Measurements from ENCODE around the gene DKKL1.
"Not testable (repeated sequence)": the region's sequence is repeated elsewhere in the genome, so short reads cannot be mapped to it uniquely, and the experiment has no call there.

Gene DKKL1

GRCh38 chr19:49363268-49364082 is at the start of gene DKKL1:
TSS of gene DKKL1 (plus strand) at chr19:49363877. CDS start at chr19:49363999, 122 bp downstream.
- DNase-seq = no peak

DNA sequence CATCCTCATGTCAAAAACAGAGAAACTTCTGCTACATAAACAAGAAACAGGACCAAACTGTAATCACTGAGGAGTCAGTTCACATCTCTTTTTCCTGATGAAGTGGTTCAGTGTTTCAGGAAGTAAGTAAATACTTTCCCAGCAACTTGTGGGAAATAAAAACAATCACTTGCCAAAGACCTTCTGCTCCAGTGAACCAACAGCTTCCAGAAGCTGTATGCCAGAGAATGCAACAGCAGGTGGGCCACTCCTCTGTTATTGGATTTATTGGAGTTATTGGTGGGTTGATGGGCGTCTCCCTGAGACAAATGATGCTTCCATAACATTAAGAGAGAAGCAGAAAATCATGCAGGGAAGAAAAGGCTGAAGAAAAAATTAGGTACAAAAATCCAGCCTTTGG is 48.6 kb upstream of the DKKL1 start:
- no peak for DNase-seq

DNA sequence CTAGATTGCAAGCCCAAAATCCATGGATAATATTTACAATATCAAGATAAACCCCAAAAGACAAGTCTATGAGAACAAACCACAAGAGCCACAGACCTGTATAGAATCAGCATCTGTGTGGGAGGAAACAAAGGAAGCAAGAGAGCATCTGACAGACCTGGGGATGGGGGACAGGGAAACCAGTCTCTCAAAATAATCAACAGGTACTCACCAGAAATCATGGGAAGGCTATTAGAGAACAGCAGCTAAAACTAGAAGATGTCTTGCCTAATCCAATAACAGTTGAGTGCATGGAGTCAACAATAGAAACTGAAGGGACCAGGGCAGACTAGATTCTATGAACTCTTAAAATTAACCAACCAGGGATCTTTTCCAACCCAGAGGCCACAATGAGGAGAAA is 47.4 kb upstream of the DKKL1 start:
- DNase-seq = no peak

- DNase-seq = no peak
These were observed 45.4 kb upstream of the DKKL1 start for GRCh38 chr19:49318296-49318695.

GRCh38 chr19:49324801-49325576 is 38.7 kb upstream of the DKKL1 start, which contains the start of gene SLC6A16:
TSS of gene SLC6A16 (minus strand) at chr19:49325191. CDS start at chr19:49311347, 13,844 bp downstream.
- DNase-seq = no peak

- not testable (repeated sequence) for DNase-seq
These were observed 37.9 kb upstream of the DKKL1 start for GRCh38 chr19:49325756-49326155.

DNA sequence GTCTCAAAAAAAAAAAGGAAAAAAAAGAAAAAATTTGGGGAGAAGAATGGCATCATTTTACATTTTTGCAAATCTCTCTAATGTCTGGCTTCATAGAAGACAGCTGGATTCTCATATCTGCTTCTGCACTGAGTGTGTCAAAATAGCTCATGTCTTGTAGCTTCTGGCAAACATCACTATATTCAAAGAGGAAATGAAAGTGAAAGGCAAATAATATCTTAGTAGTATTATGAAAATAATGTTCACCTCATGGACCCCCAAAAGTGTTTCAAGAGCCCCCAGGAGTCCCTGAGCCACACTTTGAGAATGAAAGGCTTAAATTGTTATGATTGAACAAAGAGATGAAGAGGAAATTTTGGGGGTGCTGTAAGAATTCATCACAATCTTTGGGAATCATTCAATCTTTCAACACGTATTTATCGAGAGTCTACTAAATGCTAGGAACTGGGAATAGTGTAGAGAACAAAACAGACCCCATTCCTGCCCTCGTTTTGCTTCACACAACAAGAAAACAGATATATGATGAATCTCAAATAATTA is 37.4 kb upstream of the DKKL1 start:
- no peak for DNase-seq

GRCh38 chr19:49327878-49328544 is 35.7 kb upstream of the DKKL1 start:
- DNase-seq = no peak

- DNase-seq = no peak
These were observed 34.9 kb upstream of the DKKL1 start for GRCh38 chr19:49328741-49329140.

- not testable (repeated sequence) for DNase-seq
These were observed 32.5 kb upstream of the DKKL1 start for GRCh38 chr19:49331187-49331586.

- DNase-seq = no peak
These were observed 32.0 kb upstream of the DKKL1 start for GRCh38 chr19:49331616-49332055.

DNA sequence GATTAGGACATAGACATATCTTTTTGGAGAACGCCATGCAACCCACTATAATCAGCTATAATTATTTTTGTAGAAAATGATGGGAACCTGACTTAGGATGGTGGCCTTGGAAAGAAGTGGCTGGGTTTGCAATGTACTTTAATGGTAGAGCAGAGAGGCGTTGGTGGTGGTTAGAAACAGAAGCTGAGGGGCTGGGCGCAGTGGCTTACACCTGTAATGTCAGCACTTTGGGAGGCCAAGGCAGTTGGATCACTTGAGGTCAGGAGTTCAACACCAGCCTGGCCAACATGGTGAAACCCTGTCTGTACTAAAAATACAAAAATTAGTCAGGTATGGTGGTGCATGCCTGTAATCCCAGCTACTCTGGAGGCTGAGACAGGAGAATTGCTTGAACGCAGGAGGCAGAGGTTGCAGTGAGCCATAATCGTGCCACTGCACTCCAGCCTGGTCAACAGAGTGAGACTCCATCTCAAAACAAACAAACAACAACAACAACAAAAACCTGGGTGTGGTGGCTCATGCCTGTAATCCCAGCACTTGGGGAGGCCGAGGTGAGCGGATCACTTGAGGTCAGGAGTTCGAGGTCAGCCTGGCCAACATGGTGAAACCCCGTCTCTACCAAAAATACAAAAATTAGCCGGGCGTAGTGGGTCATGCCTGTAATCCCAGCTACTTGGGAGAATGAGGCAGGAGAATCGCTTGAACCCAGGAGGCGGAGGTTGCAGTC is 30.8 kb upstream of the DKKL1 start:
- not testable (repeated sequence) for DNase-seq

DNA sequence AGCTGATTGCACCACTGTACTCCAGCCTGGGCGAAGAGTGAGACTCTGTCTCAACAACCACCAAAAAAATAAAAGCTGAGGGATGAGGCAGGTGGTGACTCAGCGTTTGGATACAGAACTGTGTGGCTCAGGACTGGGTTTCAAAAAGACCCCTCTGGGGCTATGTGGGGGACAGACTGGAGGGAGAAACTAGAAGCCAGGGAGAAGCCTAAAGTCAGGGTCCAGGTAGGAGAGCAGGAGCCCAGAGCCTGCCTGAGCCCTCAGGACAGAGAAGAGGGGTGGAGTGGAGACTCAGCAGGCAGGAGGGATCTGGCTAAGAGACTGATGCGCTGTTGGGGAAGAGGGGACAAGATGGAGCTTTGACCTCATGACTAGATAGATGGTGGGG is 30.3 kb upstream of the DKKL1 start:
- DNase-seq = no peak

GRCh38 chr19:49333811-49334288 is 29.8 kb upstream of the DKKL1 start:
- no peak for DNase-seq

GRCh38 chr19:49335071-49335783 is 28.4 kb upstream of the DKKL1 start, which contains the start of gene CD37:
TSS of gene CD37 (plus strand) at chr19:49335406. CDS start at chr19:49335541, 135 bp downstream.
- no peak for DNase-seq

DNA sequence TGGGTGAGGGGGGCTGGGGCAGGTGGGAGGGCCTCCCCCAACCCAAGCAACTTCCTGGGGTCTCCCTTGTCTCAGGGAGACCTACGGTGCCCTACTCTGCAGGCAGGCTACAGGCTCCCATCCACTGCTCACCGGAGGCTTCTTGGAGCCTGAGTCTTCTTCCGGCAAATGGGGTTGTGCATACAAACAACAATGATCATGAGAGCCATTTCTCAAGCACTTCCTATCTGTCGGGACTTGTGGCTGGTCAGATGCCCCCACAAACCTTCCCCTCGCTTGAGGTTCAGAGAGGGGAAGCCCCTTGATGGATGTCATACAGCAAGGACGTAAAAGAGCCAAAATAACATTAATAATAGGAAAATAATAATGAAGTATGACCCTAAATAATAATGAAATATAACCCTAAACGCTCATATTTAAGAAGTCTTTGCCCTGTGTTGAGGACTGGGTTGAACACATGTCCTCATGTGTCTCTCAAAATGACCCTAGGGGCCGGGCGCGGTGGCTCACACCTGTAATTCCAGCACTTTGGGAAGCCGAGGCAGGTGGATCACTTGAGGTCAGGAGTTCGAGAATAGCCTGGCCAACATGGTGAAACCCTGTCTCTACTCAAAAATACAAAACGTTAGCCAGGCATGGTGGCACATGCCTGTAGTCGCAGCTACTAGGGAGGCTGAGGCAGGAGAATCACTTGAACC is 27.7 kb upstream of the DKKL1 start:
- DNase-seq = no peak

DNA sequence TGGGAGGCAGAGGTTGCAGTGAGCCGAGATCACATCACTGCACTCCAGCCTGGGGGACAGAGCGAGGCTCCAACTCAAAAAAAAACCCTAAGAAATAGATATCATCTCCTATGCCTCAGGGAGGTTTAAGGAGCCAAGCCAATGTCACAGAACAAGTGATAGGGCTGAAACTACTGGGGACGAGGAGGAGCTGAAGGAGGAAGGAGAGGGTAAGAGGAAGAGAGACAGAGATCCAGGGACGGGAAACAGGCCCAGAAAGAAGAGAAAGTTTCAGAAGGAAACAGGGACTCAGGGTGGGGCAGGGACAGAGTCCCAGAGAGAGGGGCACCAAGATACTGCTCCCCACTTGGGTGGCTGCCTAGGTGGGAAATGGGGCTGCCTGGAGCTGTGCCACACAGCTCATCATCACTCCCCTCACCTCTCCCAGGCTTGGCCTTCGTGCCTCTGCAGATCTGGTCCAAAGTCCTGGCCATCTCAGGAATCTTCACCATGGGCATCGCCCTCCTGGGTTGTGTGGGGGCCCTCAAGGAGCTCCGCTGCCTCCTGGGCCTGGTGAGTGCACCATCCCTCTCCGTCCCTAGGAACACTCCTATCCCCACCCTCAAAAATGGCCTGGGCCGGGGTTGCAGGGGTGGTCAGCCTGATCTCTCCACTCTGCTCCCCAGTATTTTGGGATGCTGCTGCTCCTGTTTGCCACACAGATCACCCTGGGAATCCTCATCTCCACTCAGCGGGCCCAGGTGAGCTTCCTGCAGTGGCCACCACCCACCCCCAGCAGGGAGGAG is 27.0 kb upstream of the DKKL1 start:
- no peak for DNase-seq

GRCh38 chr19:49337267-49338022 is 26.2 kb upstream of the DKKL1 start:
- DNase-seq = no peak

DNA sequence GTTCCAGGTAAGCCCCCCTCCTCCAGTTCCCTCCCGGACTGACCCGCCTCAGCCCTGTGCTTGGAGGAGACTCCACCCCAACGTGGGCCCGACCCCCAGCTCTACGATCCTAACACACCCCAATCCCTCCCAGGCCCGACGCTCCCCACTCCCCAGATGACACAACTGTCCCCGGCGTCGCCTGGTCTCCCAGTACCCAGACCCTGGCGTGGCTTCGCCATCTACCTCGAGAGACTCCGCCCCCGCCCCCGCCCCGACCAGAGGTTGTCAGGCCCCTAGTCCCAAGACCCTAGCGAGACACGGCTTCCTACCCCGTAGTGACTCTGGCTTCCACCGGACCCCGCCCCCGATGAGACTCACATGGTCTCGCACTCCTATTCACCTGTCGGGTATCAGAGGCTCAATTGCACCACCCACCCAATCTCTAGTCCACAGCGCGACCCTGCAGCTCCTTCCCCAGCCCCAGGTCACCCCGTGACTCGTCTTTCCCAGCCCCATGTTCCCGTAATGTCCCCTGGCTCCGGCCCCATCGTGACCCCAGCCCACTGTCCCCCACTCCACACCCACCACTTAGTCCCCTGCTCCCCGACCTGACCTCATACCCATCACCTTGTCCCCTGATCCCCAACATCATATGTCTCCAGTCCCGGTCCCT is 25.5 kb upstream of the DKKL1 start:
- no peak for DNase-seq

All from NCI-H510A treated with DMSO at 0.1 percent for 48 hours (cell line).